DOHH2 (cell line): ENCODE results near the gene LMNB1.
A peak's percentile ranks its signal among the peaks of the same experiment; 100 is the strongest.
"Not testable (repeated sequence)": the region's sequence is repeated elsewhere in the genome, so short reads cannot be mapped to it uniquely, and the experiment has no call there.

Experiments
- H3F3A ChIP-seq: fragments of 200-600 bp; sonication (generic), shearing (Covaris generic); 2 replicates; pipeline ENCODE4 v1.6.0; 2016; ENCODE audit warnings: antibody characterized with exemption, mild to moderate bottlenecking; ENCODE audit not compliant: control insufficient read depth, insufficient read depth
- H3K27ac ChIP-seq: fragments of 200-600 bp; sonication (generic); 2 replicates; pipeline ENCODE4 v1.5.1; 2014; ENCODE audit warnings: low read depth, mild to moderate bottlenecking, low read length, moderate library complexity
- H3K27me3 ChIP-seq: fragments of 200-600 bp; sonication (generic); 2 replicates; pipeline ENCODE4 v1.6.1; 2014; ENCODE audit warnings: mild to moderate bottlenecking, low read length, mixed read lengths; ENCODE audit not compliant: control insufficient read depth
- H3K36me3 ChIP-seq: fragments of 200-600 bp; sonication (generic); 2 replicates; pipeline ENCODE4 v1.6.1; 2014; ENCODE audit warnings: mild to moderate bottlenecking, low read length, moderate library complexity, mixed read lengths; ENCODE audit not compliant: control insufficient read depth
- H3K4me1 ChIP-seq: fragments of 200-600 bp; sonication (generic); 2 replicates; pipeline ENCODE4 v1.6.1; 2014; ENCODE audit warnings: mild to moderate bottlenecking, low read length, mixed read lengths; ENCODE audit not compliant: control insufficient read depth
- H3K4me2 ChIP-seq: fragments of 200-600 bp; sonication (generic); 2 replicates; pipeline ENCODE4 v1.6.0; 2014; ENCODE audit warnings: mild to moderate bottlenecking, low read length, moderate library complexity
- H3K4me3 ChIP-seq: fragments of 200-600 bp; sonication (generic); 2 replicates; pipeline ENCODE4 v1.5.1; 2014; ENCODE audit warnings: mild to moderate bottlenecking, low read length, mixed read lengths
- H3K79me2 ChIP-seq: fragments of 200-600 bp; sonication (generic); 2 replicates; pipeline ENCODE4 v1.6.1; 2014; ENCODE audit warnings: mild to moderate bottlenecking, low read length, mixed read lengths; ENCODE audit not compliant: control insufficient read depth
- H3K9me2 ChIP-seq: fragments of 200-600 bp; sonication (generic); replicated peaks from 2 replicates; pipeline ENCODE4 v1.6.1; 2014; ENCODE audit warnings: mild to moderate bottlenecking, low read length, mixed read lengths; ENCODE audit not compliant: control insufficient read depth
- H3K9me3 ChIP-seq: fragments of 200-600 bp; sonication (generic); 2 replicates; pipeline ENCODE4 v1.6.1; 2014; ENCODE audit warnings: antibody characterized with exemption, low read length, mixed read lengths; ENCODE audit not compliant: control insufficient read depth, insufficient read depth
- H4K20me1 ChIP-seq: fragments of 200-600 bp; sonication (generic); 2 replicates; pipeline ENCODE4 v1.6.0; 2014; ENCODE audit warnings: low read depth, mild to moderate bottlenecking, antibody characterized with exemption, low read length, moderate library complexity; ENCODE audit not compliant: control insufficient read depth, insufficient read depth
- EZH2phosphoT487 ChIP-seq: fragments of 200-600 bp; sonication (generic); IDR thresholded peaks from 2 replicates; pipeline ENCODE4 v1.6.1; 2017; ENCODE audit warnings: borderline replicate concordance, mild to moderate bottlenecking, antibody characterized with exemption, low read length, moderate library complexity, mixed read lengths
- TF ChIP-seq, protein P1 (sequence below): fragments of 200-600 bp; sonication (generic); IDR thresholded peaks from one replicate; pipeline ENCODE4 v1.5.1; 2014; ENCODE audit warnings: antibody characterized with exemption, mild to moderate bottlenecking, low read depth, low read length; ENCODE audit not compliant: poor library complexity, severe bottlenecking

Gene LMNB1

DNA sequence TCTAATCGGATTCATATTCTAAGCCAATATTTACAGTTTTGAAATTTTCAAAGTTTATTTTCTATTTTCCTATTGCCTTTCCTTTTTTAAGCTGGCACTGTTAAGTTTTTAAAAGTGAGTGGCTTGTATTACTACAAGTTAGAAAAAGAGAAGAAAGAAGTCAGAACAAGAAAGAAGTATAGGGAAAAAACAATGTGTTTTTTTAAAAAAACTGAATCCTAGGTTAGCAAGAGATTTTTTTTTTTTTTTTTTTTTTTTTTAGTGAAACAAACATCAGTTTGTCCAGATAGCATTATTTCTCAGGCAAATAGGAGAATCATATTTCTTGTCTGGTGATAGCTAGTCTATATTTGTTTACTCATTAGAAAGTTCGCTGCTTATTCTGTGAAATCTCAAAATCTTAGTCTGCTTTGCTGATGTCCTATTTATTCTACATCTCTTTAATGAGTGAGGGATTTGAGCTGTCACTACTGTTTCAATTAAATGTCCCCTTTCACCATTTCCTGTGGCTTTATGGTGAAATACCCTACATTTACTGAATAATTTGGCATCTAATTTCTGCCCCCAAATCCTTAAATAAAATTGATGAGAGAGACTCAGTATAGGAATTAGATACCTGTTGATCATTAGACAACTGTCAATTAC, 19.1 kb upstream of the LMNB1 start:
- TF ChIP-seq, protein P1, sequence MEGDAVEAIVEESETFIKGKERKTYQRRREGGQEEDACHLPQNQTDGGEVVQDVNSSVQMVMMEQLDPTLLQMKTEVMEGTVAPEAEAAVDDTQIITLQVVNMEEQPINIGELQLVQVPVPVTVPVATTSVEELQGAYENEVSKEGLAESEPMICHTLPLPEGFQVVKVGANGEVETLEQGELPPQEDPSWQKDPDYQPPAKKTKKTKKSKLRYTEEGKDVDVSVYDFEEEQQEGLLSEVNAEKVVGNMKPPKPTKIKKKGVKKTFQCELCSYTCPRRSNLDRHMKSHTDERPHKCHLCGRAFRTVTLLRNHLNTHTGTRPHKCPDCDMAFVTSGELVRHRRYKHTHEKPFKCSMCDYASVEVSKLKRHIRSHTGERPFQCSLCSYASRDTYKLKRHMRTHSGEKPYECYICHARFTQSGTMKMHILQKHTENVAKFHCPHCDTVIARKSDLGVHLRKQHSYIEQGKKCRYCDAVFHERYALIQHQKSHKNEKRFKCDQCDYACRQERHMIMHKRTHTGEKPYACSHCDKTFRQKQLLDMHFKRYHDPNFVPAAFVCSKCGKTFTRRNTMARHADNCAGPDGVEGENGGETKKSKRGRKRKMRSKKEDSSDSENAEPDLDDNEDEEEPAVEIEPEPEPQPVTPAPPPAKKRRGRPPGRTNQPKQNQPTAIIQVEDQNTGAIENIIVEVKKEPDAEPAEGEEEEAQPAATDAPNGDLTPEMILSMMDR = no peak
- TF ChIP-seq EZH2phosphoT487 = no peak
- Histone ChIP-seq H3K4me2 (peak overlapping the region; percentile 73), H3K9me3 (no peaks in the 10 kb centered on the region), H3K4me3 (peak overlapping the region; percentile 58), H3K27ac (peak overlapping the region; percentile 32; the same call in 1 of the 2 replicates), H3K9me2 (no peaks in the 10 kb centered on the region), H3K36me3 (no peaks in the 10 kb centered on the region), H3K4me1 (peaks cover 45% of the 10 kb centered on the region), H3K79me2 (no peaks in the 10 kb centered on the region), H3K27me3 (no peaks in the 10 kb centered on the region), H4K20me1 (no peaks in the 10 kb centered on the region), H3F3A (peaks cover 16% of the 10 kb centered on the region; the same call in 1 of the 2 replicates)

DNA sequence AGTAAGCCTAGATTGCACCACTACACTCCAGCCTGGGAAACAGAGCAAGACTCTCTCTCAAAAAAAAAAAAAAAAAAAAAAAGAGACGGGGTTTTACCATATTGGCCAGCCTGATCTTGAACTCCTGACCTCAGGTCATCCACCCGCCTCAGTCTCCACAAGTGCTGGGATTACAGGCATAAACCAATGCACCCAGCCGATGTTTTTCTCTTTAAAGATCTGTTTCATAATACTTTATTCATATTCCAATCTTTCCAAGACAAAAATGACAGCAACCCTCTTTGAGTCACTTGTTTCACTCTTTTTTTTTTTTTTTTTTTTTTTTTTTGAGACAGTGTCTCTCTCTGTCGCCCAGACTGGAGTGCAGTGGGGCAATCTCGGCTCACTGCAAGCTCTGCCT, 13.6 kb upstream of the LMNB1 start:
- H3F3A ChIP-seq = peaks cover 5% of the 10 kb centered on the region; the same call in 1 of the 2 replicates
- H3K27me3 ChIP-seq = no peaks in the 10 kb centered on the region
- no peaks in the 10 kb centered on the region for H3K9me3 ChIP-seq
- H3K9me2 ChIP-seq = no peaks in the 10 kb centered on the region
- no peak for TF ChIP-seq EZH2phosphoT487
- TF ChIP-seq, protein P1 = no peak
- H3K79me2 ChIP-seq = no peaks in the 10 kb centered on the region
- H3K4me1 ChIP-seq = peaks cover 33% of the 10 kb centered on the region
- H4K20me1 ChIP-seq = no peaks in the 10 kb centered on the region
- no peak overlapping the region for H3K4me2 ChIP-seq
- no peaks in the 10 kb centered on the region for H3K36me3 ChIP-seq
- no peak overlapping the region for H3K27ac ChIP-seq
- H3K4me3 ChIP-seq = no peak overlapping the region

DNA sequence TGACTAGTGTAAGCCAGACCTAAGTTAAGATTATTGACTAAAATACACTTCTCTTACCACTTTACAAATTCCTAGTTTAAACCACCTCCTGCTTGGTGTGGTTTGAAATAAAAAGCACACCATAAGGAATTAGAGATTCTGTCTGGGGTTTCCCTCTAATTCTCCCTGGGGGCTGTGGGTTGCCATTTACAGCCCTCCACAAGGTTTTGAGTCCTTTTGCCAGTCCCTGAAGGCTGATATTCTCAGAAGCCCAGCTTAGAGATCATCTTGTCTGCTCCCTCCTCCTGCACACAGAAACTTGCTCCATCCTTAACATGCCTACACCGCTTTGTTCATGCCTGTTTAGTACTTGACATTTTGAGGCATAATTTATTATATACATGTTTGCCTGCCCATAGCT, 7.2 kb upstream of the LMNB1 start:
- Histone ChIP-seq H3K9me3 (no peaks in the 10 kb centered on the region), H3K27me3 (no peaks in the 10 kb centered on the region), H4K20me1 (no peaks in the 10 kb centered on the region), H3K27ac (no peak overlapping the region), H3K4me2 (no peak overlapping the region), H3K36me3 (no peaks in the 10 kb centered on the region), H3K4me1 (no peaks in the 10 kb centered on the region), H3K4me3 (no peak overlapping the region), H3K79me2 (no peaks in the 10 kb centered on the region), H3K9me2 (no peaks in the 10 kb centered on the region), H3F3A (no peaks in the 10 kb centered on the region)
- TF ChIP-seq, protein P1 = no peak
- no peak for TF ChIP-seq EZH2phosphoT487

DNA sequence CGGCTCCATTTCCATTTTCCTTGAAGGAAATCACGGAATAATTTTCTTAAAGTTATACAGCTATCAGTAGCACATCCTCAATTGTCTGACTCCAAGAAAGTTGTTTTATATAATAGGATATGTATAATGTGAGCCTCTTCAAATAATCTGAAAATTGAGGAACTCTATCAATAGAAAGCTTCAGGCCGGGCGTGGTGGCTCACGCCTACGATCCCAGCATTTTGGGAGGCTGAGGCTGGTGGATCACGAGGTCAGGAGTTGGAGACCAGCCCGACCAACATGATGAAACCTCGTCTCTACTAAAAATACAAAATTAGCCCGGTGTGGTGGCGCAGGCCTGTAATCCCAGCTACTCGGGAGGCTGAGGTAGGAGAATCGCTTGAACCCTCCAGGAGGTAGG, 3.4 kb upstream of the LMNB1 start:
- not testable (repeated sequence) for H3K27ac ChIP-seq, H3K27me3 ChIP-seq, H3K4me1 ChIP-seq, H3K9me3 ChIP-seq, H3K4me3 ChIP-seq, H3K9me2 ChIP-seq, H4K20me1 ChIP-seq, H3K4me2 ChIP-seq, H3F3A ChIP-seq
- H3K79me2 ChIP-seq = peaks cover 25% of the 10 kb centered on the region
- H3K36me3 ChIP-seq = peaks cover 13% of the 10 kb centered on the region

DNA sequence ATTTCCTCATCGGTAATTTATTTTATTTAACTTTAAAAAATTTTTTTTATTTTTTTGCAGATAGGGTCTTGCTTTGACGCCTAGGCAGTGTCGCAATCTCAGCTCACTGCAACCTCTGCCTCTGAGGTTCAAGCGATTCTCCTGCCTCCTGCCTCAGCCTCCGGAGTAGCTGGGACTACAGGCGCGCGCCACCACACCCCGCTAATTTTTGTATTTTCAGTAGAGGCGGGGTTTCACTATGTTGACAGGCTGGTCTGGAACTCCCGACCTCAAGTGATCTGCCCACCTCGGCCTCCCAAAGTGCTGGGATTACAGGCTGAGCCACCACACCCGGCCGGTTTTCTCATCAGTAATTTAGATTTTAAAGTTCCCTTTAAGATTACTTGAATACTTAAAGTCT, 2.3 kb upstream of the LMNB1 start:
- not testable (repeated sequence) for H3K27ac ChIP-seq, H3K4me2 ChIP-seq, H3K27me3 ChIP-seq, H4K20me1 ChIP-seq, H3K9me3 ChIP-seq, H3K9me2 ChIP-seq, H3K4me3 ChIP-seq, H3F3A ChIP-seq, H3K4me1 ChIP-seq
- H3K79me2 ChIP-seq = peaks cover 36% of the 10 kb centered on the region
- H3K36me3 ChIP-seq = peaks cover 23% of the 10 kb centered on the region
